NCI-H146 treated with DMSO at 0.1 percent for 48 hours (cell line): ENCODE results near the gene KRT3.

Experiments
- DNase-seq: peaks from one replicate; lab custom pipeline; 2025; ENCODE audit not compliant: unreplicated experiment; lab: John Stamatoyannopoulos, UW

The KRT3 gene

GRCh38 chr12:52740584-52740983, 55.3 kb downstream of the KRT3 start:
- no peak for DNase-seq

GRCh38 chr12:52739963-52740362, 56.0 kb downstream of the KRT3 start:
- no peak for DNase-seq
